Measurements from ENCODE around the gene DBH. TPM values are rescaled to one million over a fixed set of nuclear protein-coding genes. Genes with fewer than 3 reads are reported as not detected.

The DBH gene
- total RNA-seq, 1 donor from 2014 or later, result not detected

DNA sequence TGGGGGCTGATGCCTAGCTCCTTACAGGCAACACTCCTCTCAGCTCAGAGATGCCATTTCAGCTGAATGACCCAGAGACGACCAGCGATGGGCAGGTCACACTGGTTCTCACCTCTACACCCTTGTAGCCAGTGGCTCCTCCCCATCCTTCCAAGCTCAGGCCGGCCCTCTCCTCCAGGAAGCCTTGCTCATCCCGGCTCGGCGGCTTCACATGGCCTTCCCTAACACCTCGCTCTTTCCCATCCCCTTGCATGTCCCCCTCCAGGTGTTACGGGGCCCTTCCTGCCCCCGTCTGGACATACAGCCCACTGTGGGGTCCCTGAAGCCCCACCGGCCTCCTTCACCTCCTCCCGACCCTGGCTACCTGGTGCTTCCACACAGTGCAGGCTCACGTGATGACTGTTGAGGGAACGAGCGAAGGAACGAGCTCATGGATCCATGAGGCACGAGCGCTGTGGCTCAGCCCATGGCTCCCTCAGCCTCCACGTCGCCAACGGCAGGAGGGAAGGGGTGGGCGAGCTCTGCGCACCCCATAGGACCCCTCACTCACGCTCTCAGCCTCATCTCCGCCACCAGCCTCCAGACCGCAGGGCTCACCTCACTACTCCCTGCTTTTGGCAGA, 56.3 kb downstream of the DBH start:
- no peaks in the 10 kb centered on the region for H3K36me3 ChIP-seq (ENCODE audit: control insufficient read depth in 3 of 3, insufficient read depth in 3 of 3, low read length in 3 of 3)
- H3K4me3 ChIP-seq (ENCODE audit: low read length in 3 of 3), result no peak overlapping the region
- no peak overlapping the region for H3K27ac ChIP-seq (ENCODE audit: low read depth, low read length)
- H3K4me1 ChIP-seq (ENCODE audit: control insufficient read depth in 3 of 3, insufficient read depth in 3 of 3, low read length in 3 of 3), result no peaks in the 10 kb centered on the region
- H3K9ac ChIP-seq (ENCODE audit: low read depth in 1 of 3, low read length in 3 of 3), result no peak overlapping the region
- H3K27me3 ChIP-seq (ENCODE audit: control insufficient read depth in 3 of 3, insufficient read depth in 3 of 3, low read length in 3 of 3), result peaks cover 0 to 22% (median 2%) of the 10 kb centered on the region in 3 donors
- no peaks in the 10 kb centered on the region for H3K9me3 ChIP-seq (ENCODE audit: control insufficient read depth in 3 of 3, low read length in 3 of 3)

DNA sequence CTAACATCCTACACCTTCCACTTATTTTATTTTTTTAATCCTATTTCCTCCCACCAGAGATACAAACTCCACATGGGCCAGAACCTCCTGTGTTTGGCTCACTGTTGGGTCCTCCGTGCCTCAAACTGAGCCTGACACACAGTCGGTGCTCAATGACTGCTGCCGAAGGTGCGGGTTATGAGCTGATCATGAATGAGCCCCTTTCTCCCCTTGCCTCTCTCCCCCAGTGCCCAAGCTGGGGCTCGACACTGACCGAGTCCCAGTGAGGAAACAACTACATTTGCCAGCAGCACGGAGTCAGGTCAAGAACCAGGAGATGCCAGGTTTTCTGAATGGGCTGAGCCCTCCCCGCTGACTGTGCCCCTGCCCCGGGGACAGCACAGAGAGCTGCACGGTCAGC, 57.0 kb downstream of the DBH start:
- no peaks in the 10 kb centered on the region for H3K9me3 ChIP-seq (ENCODE audit: control insufficient read depth in 3 of 3, low read length in 3 of 3)
- H3K36me3 ChIP-seq (ENCODE audit: control insufficient read depth in 3 of 3, insufficient read depth in 3 of 3, low read length in 3 of 3), result no peaks in the 10 kb centered on the region
- H3K9ac ChIP-seq (ENCODE audit: low read depth in 1 of 3, low read length in 3 of 3), result no peak overlapping the region
- no peak overlapping the region for H3K27ac ChIP-seq (ENCODE audit: low read depth, low read length)
- no peak overlapping the region for H3K4me3 ChIP-seq (ENCODE audit: low read length in 3 of 3)
- H3K27me3 ChIP-seq (ENCODE audit: control insufficient read depth in 3 of 3, insufficient read depth in 3 of 3, low read length in 3 of 3), result peaks cover 0 to 22% (median 2%) of the 10 kb centered on the region in 3 donors
- no peaks in the 10 kb centered on the region for H3K4me1 ChIP-seq (ENCODE audit: control insufficient read depth in 3 of 3, insufficient read depth in 3 of 3, low read length in 3 of 3)

DNA sequence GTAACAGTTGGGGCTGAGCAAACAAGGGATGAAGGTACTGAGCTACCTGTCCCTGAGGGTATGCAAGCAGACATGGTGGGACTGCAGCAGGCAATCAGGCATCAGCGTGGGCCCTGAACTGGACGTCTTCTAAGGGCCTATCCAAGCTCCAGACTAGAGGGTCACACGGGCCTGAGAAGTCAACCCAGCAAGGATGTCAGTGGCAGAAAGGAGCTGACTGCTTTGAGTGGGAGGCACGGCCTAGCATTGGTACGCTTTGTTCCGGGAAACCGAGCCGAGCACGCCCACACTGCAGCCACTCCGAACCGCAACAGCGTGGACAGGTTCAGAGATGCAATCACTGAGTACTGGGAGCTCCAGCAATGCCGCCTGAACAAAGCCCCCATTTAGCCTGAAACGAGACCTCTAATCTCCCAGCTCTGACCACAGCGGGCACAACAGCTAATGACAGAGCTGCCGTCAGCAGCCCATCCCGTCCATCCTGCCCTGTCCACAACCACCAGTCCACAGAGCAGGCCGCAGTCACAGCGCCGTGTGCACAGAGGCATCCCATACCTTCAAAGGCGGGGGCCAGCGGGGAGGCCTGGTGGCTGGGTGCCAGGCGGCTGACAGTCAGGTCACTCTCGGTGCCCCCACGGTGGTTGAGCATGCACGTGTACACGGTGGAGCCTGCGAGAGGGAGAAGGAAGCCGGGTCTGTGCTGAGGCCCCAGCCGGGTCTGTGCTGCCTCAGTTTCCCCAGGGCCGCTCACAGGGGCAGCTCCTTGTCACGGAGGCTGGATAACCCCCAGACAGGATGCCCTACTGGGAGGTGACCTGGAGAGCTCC, 57.8 kb downstream of the DBH start:
- no peaks in the 10 kb centered on the region for H3K36me3 ChIP-seq (ENCODE audit: control insufficient read depth in 3 of 3, insufficient read depth in 3 of 3, low read length in 3 of 3)
- no peak overlapping the region for H3K4me3 ChIP-seq (ENCODE audit: low read length in 3 of 3)
- no peaks in the 10 kb centered on the region for H3K9me3 ChIP-seq (ENCODE audit: control insufficient read depth in 3 of 3, low read length in 3 of 3)
- H3K9ac ChIP-seq (ENCODE audit: low read depth in 1 of 3, low read length in 3 of 3), result no peak overlapping the region
- peaks cover 0 to 22% (median 2%) of the 10 kb centered on the region in 3 donors for H3K27me3 ChIP-seq (ENCODE audit: control insufficient read depth in 3 of 3, insufficient read depth in 3 of 3, low read length in 3 of 3)
- H3K4me1 ChIP-seq (ENCODE audit: control insufficient read depth in 3 of 3, insufficient read depth in 3 of 3, low read length in 3 of 3), result no peaks in the 10 kb centered on the region
- H3K27ac ChIP-seq (ENCODE audit: low read depth, low read length), result no peak overlapping the region

DNA sequence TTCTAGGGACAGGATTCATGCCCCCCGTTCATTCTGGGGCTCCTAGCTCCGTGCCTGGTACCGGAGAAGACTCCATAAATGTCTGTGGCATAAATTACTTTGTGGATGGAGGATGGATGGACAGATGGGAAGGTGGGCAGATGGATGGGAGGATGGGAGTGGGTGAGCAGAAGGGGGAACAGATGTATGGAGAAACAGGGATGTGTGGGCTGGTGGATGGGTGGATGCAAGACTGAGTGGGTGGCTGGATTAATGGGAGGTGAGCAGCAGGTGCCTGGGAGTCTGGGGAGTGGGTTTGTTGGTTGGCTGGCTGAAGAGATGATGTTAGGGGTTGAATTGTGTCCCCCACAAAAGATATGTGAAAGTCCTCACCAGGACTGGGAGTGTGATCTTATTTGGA, 58.5 kb downstream of the DBH start:
- Histone ChIP-seq H3K9me3 (ENCODE audit: control insufficient read depth in 3 of 3, low read length in 3 of 3) (no peaks in the 10 kb centered on the region), H3K9ac (ENCODE audit: low read depth in 1 of 3, low read length in 3 of 3) (no peak overlapping the region), H3K27ac (ENCODE audit: low read depth, low read length) (no peak overlapping the region), H3K27me3 (ENCODE audit: control insufficient read depth in 3 of 3, insufficient read depth in 3 of 3, low read length in 3 of 3) (peaks cover 0 to 18% (median 2%) of the 10 kb centered on the region in 3 donors), H3K36me3 (ENCODE audit: control insufficient read depth in 3 of 3, insufficient read depth in 3 of 3, low read length in 3 of 3) (no peaks in the 10 kb centered on the region), H3K4me3 (ENCODE audit: low read length in 3 of 3) (no peak overlapping the region), H3K4me1 (ENCODE audit: control insufficient read depth in 3 of 3, insufficient read depth in 3 of 3, low read length in 3 of 3) (no peaks in the 10 kb centered on the region)

DNA sequence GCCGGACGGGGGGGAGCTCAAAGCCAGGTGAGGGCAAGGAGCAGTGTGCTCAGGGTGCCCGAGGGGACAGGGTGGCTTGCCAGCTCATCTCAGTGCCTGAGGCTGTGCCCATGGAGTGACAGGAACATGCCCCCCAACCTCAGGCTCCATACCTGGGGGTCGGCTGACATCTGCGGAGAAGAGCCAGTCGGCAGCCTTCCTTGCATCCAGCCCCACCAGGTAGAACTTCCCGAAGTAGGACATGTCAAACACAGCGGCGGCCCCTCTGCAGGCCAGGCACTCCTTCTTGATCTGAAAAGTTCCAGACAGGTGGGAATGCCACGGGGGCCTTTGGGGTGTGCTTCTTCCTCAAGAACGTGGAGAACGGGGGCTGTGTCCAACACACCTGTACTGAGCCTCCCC, 59.9 kb downstream of the DBH start:
- no peak overlapping the region for H3K27ac ChIP-seq (ENCODE audit: low read depth, low read length)
- H3K9ac ChIP-seq (ENCODE audit: low read depth in 1 of 3, low read length in 3 of 3), result no peak overlapping the region
- H3K27me3 ChIP-seq (ENCODE audit: control insufficient read depth in 3 of 3, insufficient read depth in 3 of 3, low read length in 3 of 3), result peaks cover 5 to 22% (median 9%) of the 10 kb centered on the region in 3 donors
- no peaks in the 10 kb centered on the region for H3K36me3 ChIP-seq (ENCODE audit: control insufficient read depth in 3 of 3, insufficient read depth in 3 of 3, low read length in 3 of 3)
- H3K4me3 ChIP-seq (ENCODE audit: low read length in 3 of 3), result no peak overlapping the region
- H3K9me3 ChIP-seq (ENCODE audit: control insufficient read depth in 3 of 3, low read length in 3 of 3), result no peaks in the 10 kb centered on the region
- H3K4me1 ChIP-seq (ENCODE audit: control insufficient read depth in 3 of 3, insufficient read depth in 3 of 3, low read length in 3 of 3), result peaks cover 0 to 3% (median 0%) of the 10 kb centered on the region in 3 donors

DNA sequence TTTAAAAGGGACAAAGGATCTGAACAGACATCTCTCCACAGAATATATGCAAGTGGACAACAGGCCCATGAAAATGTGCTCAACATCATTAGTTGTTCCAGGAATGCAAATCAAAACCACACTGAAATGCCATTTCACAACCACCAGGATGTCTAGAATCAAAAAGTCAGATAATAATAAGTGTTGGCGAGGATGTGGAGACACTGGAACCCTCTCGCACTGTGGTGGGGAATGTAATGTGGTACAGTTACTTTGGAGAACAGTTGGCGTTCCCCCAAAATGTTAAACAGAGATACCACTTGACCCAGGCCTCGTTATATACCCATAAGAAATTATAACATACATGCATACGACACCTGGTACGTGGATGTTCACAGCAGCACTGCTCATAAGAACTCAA, 63.4 kb downstream of the DBH start:
- no peaks in the 10 kb centered on the region for H3K36me3 ChIP-seq (ENCODE audit: control insufficient read depth in 3 of 3, insufficient read depth in 3 of 3, low read length in 3 of 3)
- H3K27me3 ChIP-seq (ENCODE audit: control insufficient read depth in 3 of 3, insufficient read depth in 3 of 3, low read length in 3 of 3), result peaks cover 27 to 42% (median 32%) of the 10 kb centered on the region in 3 donors
- no peak overlapping the region for H3K27ac ChIP-seq (ENCODE audit: low read depth, low read length)
- no peaks in the 10 kb centered on the region for H3K9me3 ChIP-seq (ENCODE audit: control insufficient read depth in 3 of 3, low read length in 3 of 3)
- H3K4me1 ChIP-seq (ENCODE audit: control insufficient read depth in 3 of 3, insufficient read depth in 3 of 3, low read length in 3 of 3), result peaks cover 0 to 23% (median 16%) of the 10 kb centered on the region in 3 donors
- no peak overlapping the region for H3K9ac ChIP-seq (ENCODE audit: low read depth in 1 of 3, low read length in 3 of 3)
- H3K4me3 ChIP-seq (ENCODE audit: low read length in 3 of 3), result no peak overlapping the region

DNA sequence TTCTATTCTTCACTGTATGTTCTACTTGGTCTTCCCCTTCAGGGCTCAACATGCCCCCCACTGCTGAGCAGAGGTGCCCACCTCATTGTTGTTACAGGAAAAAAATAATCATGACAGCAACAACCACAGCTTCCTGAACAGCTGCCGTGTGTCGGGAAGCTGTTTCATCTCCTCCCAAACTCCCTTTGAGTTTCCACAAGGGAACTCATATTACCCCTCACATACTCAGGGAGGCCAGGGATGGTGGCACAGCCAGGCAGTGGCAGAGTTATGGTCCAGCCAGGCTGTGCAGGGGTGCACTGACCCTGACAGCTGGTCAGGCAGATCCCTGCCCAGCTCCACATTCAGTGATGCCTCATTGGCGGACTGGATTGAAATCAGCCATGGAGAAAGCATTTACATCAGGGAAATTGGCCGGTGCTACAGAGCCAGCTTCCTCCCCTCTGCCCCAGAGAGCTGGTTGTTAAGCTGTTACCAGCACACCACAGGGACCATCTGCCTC, 64.7 kb downstream of the DBH start:
- Histone ChIP-seq H3K4me1 (ENCODE audit: control insufficient read depth in 3 of 3, insufficient read depth in 3 of 3, low read length in 3 of 3) (peaks cover 0 to 23% (median 16%) of the 10 kb centered on the region in 3 donors), H3K9me3 (ENCODE audit: control insufficient read depth in 3 of 3, low read length in 3 of 3) (no peaks in the 10 kb centered on the region), H3K36me3 (ENCODE audit: control insufficient read depth in 3 of 3, insufficient read depth in 3 of 3, low read length in 3 of 3) (no peaks in the 10 kb centered on the region), H3K27ac (ENCODE audit: low read depth, low read length) (no peak overlapping the region), H3K27me3 (ENCODE audit: control insufficient read depth in 3 of 3, insufficient read depth in 3 of 3, low read length in 3 of 3) (peaks cover 28 to 41% (median 32%) of the 10 kb centered on the region in 3 donors), H3K9ac (ENCODE audit: low read depth in 1 of 3, low read length in 3 of 3) (no peak overlapping the region), H3K4me3 (ENCODE audit: low read length in 3 of 3) (no peak overlapping the region)

DNA sequence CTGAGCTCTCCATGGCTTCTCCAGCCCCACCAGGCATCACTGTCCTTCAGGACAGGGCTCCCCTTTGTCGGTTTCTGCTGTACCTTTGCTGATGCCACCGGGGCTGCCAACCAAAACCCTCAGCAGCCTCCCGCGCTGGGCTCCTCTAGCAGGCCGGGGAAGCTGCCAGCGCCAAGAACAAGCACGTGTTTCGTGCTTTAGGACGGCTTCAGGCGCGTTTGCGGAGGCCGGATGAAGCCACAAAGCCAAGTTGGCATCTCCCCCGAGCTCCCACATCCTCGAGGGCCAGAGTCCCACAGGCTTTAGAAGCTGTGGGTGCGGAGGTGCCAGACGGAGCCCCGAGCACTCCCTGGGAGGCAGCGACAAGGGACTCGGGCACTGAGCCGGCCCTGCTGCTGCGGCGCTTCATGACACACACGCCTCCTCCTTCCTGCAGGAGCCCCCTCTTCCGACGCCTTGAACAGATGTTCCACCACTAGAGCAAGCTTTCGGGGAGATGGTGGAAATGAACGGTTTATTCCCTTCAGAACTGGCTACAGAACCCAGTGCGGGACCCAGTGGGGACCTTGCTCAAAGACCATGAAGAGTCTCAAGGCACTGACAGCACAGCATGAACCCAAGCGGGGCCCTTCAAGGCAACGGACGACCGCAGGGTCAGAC, 65.3 kb downstream of the DBH start:
- H3K9me3 ChIP-seq (ENCODE audit: control insufficient read depth in 3 of 3, low read length in 3 of 3), result no peaks in the 10 kb centered on the region
- peaks cover 26 to 40% (median 32%) of the 10 kb centered on the region in 3 donors for H3K27me3 ChIP-seq (ENCODE audit: control insufficient read depth in 3 of 3, insufficient read depth in 3 of 3, low read length in 3 of 3)
- H3K9ac ChIP-seq (ENCODE audit: low read depth in 1 of 3, low read length in 3 of 3), result no peak overlapping the region
- no peak overlapping the region for H3K4me3 ChIP-seq (ENCODE audit: low read length in 3 of 3)
- no peak overlapping the region for H3K27ac ChIP-seq (ENCODE audit: low read depth, low read length)
- H3K4me1 ChIP-seq (ENCODE audit: control insufficient read depth in 3 of 3, insufficient read depth in 3 of 3, low read length in 3 of 3), result peaks cover 0 to 23% (median 16%) of the 10 kb centered on the region in 3 donors
- no peaks in the 10 kb centered on the region for H3K36me3 ChIP-seq (ENCODE audit: control insufficient read depth in 3 of 3, insufficient read depth in 3 of 3, low read length in 3 of 3)

DNA sequence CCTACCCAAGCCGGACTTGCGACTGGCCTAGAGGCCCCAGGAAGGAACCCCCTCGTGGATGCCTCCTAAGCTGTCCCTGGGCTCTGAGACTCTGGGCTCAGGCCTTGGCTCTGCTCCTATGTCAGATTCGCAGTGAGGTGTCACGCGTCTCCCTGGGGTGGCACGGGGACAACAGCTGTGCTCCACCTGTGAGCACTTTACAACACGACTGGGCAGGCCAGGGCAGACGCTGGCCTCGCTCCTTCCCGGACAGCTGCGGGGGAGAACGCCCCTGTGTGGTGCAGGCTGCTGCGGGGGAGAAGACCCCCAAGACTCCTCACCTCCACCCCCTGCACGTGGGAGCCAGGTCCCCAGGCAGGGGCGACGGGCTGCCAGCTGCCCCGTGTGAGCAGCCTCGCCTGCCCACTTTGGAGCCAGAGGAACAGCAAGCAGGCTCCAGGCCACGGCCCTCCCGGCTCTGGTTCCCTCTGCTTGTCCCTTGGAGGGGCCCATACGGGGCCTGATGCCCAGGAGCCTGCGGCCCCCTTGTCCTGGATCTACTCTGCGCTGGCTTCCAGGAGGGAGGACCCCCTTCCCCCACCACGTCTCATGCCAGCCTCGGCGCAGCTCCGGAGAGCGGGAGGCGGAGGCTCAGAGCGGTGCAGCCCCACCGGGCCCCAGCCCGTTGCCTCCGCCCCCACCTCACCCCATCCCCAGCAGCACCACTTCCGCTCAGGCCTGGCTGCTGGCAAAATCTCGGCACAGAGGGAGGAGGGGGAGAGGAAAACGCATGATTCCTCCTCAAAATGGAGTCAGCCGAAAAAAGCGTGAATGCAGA, 66.0 kb downstream of the DBH start:
- H3K4me3 ChIP-seq (ENCODE audit: low read length in 3 of 3), result no peak overlapping the region
- no peak overlapping the region for H3K27ac ChIP-seq (ENCODE audit: low read depth, low read length)
- peaks cover 0 to 29% (median 17%) of the 10 kb centered on the region in 3 donors for H3K4me1 ChIP-seq (ENCODE audit: control insufficient read depth in 3 of 3, insufficient read depth in 3 of 3, low read length in 3 of 3)
- no peaks in the 10 kb centered on the region for H3K36me3 ChIP-seq (ENCODE audit: control insufficient read depth in 3 of 3, insufficient read depth in 3 of 3, low read length in 3 of 3)
- H3K9ac ChIP-seq (ENCODE audit: low read depth in 1 of 3, low read length in 3 of 3), result no peak overlapping the region
- no peaks in the 10 kb centered on the region for H3K9me3 ChIP-seq (ENCODE audit: control insufficient read depth in 3 of 3, low read length in 3 of 3)
- peaks cover 26 to 40% (median 32%) of the 10 kb centered on the region in 3 donors for H3K27me3 ChIP-seq (ENCODE audit: control insufficient read depth in 3 of 3, insufficient read depth in 3 of 3, low read length in 3 of 3)
